Mesodermal cell (in vitro differentiated cells): Measurements from ENCODE around the gene MLLT10. TPM values are rescaled to one million over a fixed set of nuclear protein-coding genes. Genes with fewer than 3 reads are reported as not detected.

Experiments used
- H3K27ac ChIP-seq: 2 replicates; pipeline ENCODE4 v1.7.0; 2013; ENCODE audit warnings: mild to moderate bottlenecking, low read depth, low read length, moderate library complexity; ENCODE audit not compliant: severe bottlenecking
- H3K36me3 ChIP-seq: 2 replicates; pipeline ENCODE4 v1.7.1; 2013; ENCODE audit warnings: mild to moderate bottlenecking, low read length, moderate library complexity; ENCODE audit not compliant: control insufficient read depth, insufficient read depth
- H3K4me1 ChIP-seq: one replicate; pipeline ENCODE4 v1.7.1; 2013; ENCODE audit warnings: mild to moderate bottlenecking, low read length; ENCODE audit not compliant: insufficient read depth, control insufficient read depth, poor library complexity, severe bottlenecking
- H3K4me3 ChIP-seq: 2 replicates; pipeline ENCODE4 v1.7.0; 2013; ENCODE audit warnings: low read length, control low read depth, mild to moderate bottlenecking; ENCODE audit not compliant: insufficient read depth, poor library complexity, severe bottlenecking; ENCODE audit errors: extremely low read depth
- H3K9me3 ChIP-seq: 2 replicates; pipeline ENCODE4 v1.7.1; 2013; ENCODE audit warnings: mild to moderate bottlenecking, low read length, moderate library complexity; ENCODE audit not compliant: control insufficient read depth
- WGBS, 2 experiments: methylation state at CpG; one replicate each; pipeline ENCODE4 v1.1.5; 2013; ENCODE audit warnings: missing lambda C conversion rate in 2 of 2; ENCODE audit not compliant: insufficient coverage in 2 of 2; 5-methylcytosine and 5-hydroxymethylcytosine counted together
- polyA plus RNA-seq, 2 experiments: library from polyadenylated mRNA; stranded (reverse); fragments of 50-300 nt; gene quantifications; one replicate each; pipeline ENCODE4 v1.2.3, GENCODE V29; 2013

Gene MLLT10
- 45.1 TPM for polyA plus RNA-seq (2013, experiment 1 of 2)
- polyA plus RNA-seq (2013, experiment 2 of 2): 40.1 TPM

- H3K9me3 ChIP-seq: no peaks in the 10 kb centered on the region
- peak within 1 kb of the TSS; percentile 83 for H3K27ac ChIP-seq
- peaks cover 3% of the 10 kb centered on the region for H3K4me1 ChIP-seq
- 1 to 2% methylated on average over 20 to 58 of the region's 74 CpGs for WGBS, 2 experiments
- H3K4me3 ChIP-seq: peak within 1 kb of the TSS; percentile 53
- H3K36me3 ChIP-seq: peaks cover 16% of the 10 kb centered on the region
Measured at GRCh38 chr10:21533467-21534279, at the start of gene MLLT10. TSS of gene MLLT10 (plus strand) at chr10:21534232. CDS start at chr10:21534645, 413 bp downstream.

GRCh38 chr10:21487416-21488180, 46.4 kb upstream of the MLLT10 start:
- Histone ChIP-seq H3K4me3 (no peak overlapping the region), H3K4me1 (peaks cover 8% of the 10 kb centered on the region), H3K9me3 (no peaks in the 10 kb centered on the region), H3K36me3 (no peaks in the 10 kb centered on the region), H3K27ac (no peak overlapping the region)
- WGBS, 2 experiments: 82 to 94% methylated on average over 4 to 7 of the region's 10 CpGs

- H3K9me3 ChIP-seq: no peaks in the 10 kb centered on the region
- H3K27ac ChIP-seq: no peak overlapping the region
- no peaks in the 10 kb centered on the region for H3K36me3 ChIP-seq
- WGBS, 2 experiments: 73 to 85% methylated on average over 5 to 6 of the region's 6 CpGs
- H3K4me1 ChIP-seq: peaks cover 8% of the 10 kb centered on the region
- H3K4me3 ChIP-seq: no peak overlapping the region
Measured at GRCh38 chr10:21488246-21488956, 45.6 kb upstream of the MLLT10 start.

GRCh38 chr10:21488957-21489446, 45.0 kb upstream of the MLLT10 start:
- H3K36me3 ChIP-seq: peaks cover 3% of the 10 kb centered on the region
- WGBS, 2 experiments: 83% methylated on average over 1 of the region's 5 CpGs; no CpG with 5 or more reads in 1 of the 2 experiments
- H3K27ac ChIP-seq: no peak overlapping the region

GRCh38 chr10:21490028-21490710, 43.9 kb upstream of the MLLT10 start:
- Histone ChIP-seq H3K27ac (no peak overlapping the region), H3K36me3 (peaks cover 3% of the 10 kb centered on the region), H3K4me1 (peaks cover 14% of the 10 kb centered on the region), H3K9me3 (no peaks in the 10 kb centered on the region), H3K4me3 (no peak overlapping the region)
- no CpG with 5 or more reads among the region's 4 CpGs for whole genome bisulfite sequencing, 2 experiments

More at GRCh38 chr10:21488957-21489446, 45.0 kb upstream of the MLLT10 start:
- Histone ChIP-seq H3K4me1 (peaks cover 11% of the 10 kb centered on the region), H3K9me3 (no peaks in the 10 kb centered on the region), H3K4me3 (no peak overlapping the region)

GRCh38 chr10:21490711-21491105, 43.3 kb upstream of the MLLT10 start:
- Histone ChIP-seq H3K9me3 (no peaks in the 10 kb centered on the region), H3K36me3 (peaks cover 3% of the 10 kb centered on the region), H3K4me1 (peaks cover 14% of the 10 kb centered on the region), H3K4me3 (no peak overlapping the region), H3K27ac (no peak overlapping the region)
- WGBS, 2 experiments: 100% methylated on average over 1 of the region's 2 CpGs

- WGBS, 2 experiments: 94 to 100% methylated on average over 2 of the region's 3 CpGs
- H3K9me3 ChIP-seq: no peaks in the 10 kb centered on the region
- no peak overlapping the region for H3K4me3 ChIP-seq
- H3K27ac ChIP-seq: no peak overlapping the region
- H3K4me1 ChIP-seq: peaks cover 14% of the 10 kb centered on the region
- peaks cover 3% of the 10 kb centered on the region for H3K36me3 ChIP-seq
Measured at GRCh38 chr10:21492421-21492820, 41.6 kb upstream of the MLLT10 start.

GRCh38 chr10:21493784-21494183, 40.2 kb upstream of the MLLT10 start:
- Histone ChIP-seq H3K4me3 (peak overlapping the region; percentile 81), H3K36me3 (peaks cover 3% of the 10 kb centered on the region), H3K9me3 (no peaks in the 10 kb centered on the region), H3K27ac (no peak overlapping the region), H3K4me1 (peaks cover 22% of the 10 kb centered on the region)
- WGBS, 2 experiments: 77 to 93% methylated on average over 3 to 7 of the region's 9 CpGs

- Histone ChIP-seq H3K36me3 (peaks cover 3% of the 10 kb centered on the region), H3K4me1 (peaks cover 22% of the 10 kb centered on the region), H3K27ac (peak overlapping the region; percentile 97), H3K4me3 (peak overlapping the region; percentile 81), H3K9me3 (no peaks in the 10 kb centered on the region)
- 30 to 34% methylated on average over 43 to 47 of the region's 66 CpGs for WGBS, 2 experiments
Measured at GRCh38 chr10:21494191-21495001, 39.6 kb upstream of the MLLT10 start.
